T-helper 1 cell (primary cell): Measurements from ENCODE around the gene TBC1D28.
"Not testable (repeated sequence)": the region's sequence is repeated elsewhere in the genome, so short reads cannot be mapped to it uniquely, and the experiment has no call there.

Experiments
- DNase-seq, 5 donors: peaks; one replicate each; pipeline ENCODE4 v3.0.0-alpha.2; 2012 to 2020

TBC1D28 gene

GRCh38 chr17:18613016-18613415 is 31.2 kb downstream of the TBC1D28 start:
- DNase-seq: not testable (repeated sequence)

GRCh38 chr17:18593138-18593537 is 51.1 kb downstream of the TBC1D28 start:
- not testable (repeated sequence) for DNase-seq
